Bronchial epithelial cell (primary cell): ENCODE results near the gene NRXN3. TPM values are rescaled to one million over a fixed set of nuclear protein-coding genes. Genes with fewer than 3 reads are reported as not detected.

Experiments
- DNase-seq: peaks from one replicate; pipeline ENCODE4 v3.0.0-alpha.2; 2010; ENCODE audit warnings: low read depth
- FAIRE-seq: peaks from 2 replicates; lab custom pipeline; 2011; peaks lifted over from hg19 to GRCh38; lab: Jason Lieb, UNC
- H3K27me3 ChIP-seq: 2 replicates; pipeline ENCODE4 v1.5.1; 2011; ENCODE audit warnings: low read length; ENCODE audit not compliant: control insufficient read depth, insufficient read depth
- H3K36me3 ChIP-seq: 2 replicates; pipeline ENCODE4 v1.5.1; 2011; ENCODE audit warnings: low read length; ENCODE audit not compliant: control insufficient read depth, insufficient read depth
- H3K4me3 ChIP-seq: 2 replicates; pipeline ENCODE4 v1.5.1; 2011; ENCODE audit warnings: mild to moderate bottlenecking, low read depth, low read length, control low read depth
- CTCF ChIP-seq: IDR thresholded peaks from 2 replicates; pipeline ENCODE4 v1.5.1; 2011; ENCODE audit warnings: mild to moderate bottlenecking, moderate library complexity, low read length, control low read depth, inconsistent platforms; ENCODE audit not compliant: insufficient read depth, severe bottlenecking
- total RNA-seq: library from RNA; depleted of rRNA; stranded (reverse); fragments of >200 nt; gene quantifications from 2 replicates; pipeline ENCODE4 v1.2.1, GENCODE V29; 2014

Gene NRXN3
- total RNA-seq, 1 donor from 2014 or later, result under 0.01 TPM

DNA sequence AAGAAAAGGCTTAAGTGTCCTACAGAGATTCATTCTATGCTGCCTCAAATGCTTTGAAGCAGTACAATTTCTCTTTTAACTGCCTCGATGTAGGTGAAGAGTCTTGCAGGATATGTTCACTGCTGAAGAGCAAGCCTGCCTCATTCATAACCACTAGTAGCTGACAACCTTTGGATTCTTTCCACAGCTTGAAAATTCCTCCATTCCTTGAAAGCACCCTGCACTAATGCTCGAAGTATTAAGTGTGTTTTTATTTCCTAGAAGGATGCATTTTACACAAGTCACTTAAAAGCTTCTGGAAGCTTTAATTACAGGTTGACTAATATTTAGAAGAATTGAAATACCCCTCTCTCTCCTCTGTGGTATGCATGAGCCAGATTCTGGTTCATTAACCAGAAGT, 1611.7 kb downstream of the NRXN3 start:
- no peaks in the 10 kb centered on the region for H3K27me3 ChIP-seq
- FAIRE-seq, result no peak
- no peak for TF ChIP-seq CTCF
- DNase-seq, result no peak
- no peaks in the 10 kb centered on the region for H3K36me3 ChIP-seq
- no peak overlapping the region for H3K4me3 ChIP-seq

DNA sequence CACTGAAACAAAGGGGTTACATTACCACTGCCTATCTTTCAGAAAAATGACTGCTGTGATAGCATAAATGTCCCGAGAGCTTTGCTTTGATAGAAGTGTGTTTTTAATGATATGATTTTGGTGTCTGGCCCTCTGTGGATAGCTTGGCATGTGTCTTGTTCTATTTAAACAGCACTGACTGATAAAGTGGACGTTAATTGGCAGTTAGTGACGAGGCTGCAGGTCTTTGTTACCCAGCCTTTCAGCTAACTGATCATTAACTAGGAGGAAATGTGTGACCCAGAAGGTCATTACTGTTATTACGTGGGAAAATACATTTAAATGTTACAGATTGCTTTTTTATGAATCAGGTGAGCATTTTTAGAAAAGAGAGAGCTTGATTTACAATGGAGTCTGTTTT, 1612.9 kb downstream of the NRXN3 start:
- DNase-seq, result no peak
- H3K27me3 ChIP-seq, result no peaks in the 10 kb centered on the region
- no peaks in the 10 kb centered on the region for H3K36me3 ChIP-seq
- no peak for FAIRE-seq
- H3K4me3 ChIP-seq, result no peak overlapping the region
- TF ChIP-seq CTCF, result no peak

DNA sequence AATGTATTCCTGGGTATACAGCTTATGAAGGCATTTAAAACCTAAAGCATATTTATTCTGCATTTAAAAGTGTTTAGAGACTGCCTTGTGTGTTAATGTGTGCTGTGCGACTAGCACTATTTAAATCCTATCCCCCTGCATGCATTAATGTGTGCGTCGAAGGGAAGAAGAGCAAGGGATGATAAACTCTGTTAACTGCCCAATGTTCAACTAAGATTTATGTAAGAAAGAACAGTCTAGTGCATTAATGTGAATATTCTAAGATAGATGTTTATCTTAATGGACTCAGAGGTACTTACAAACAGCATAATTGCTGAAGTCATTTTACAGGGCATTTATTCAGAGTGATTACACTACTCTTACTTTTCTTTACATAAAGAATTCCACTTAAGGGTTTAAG, 1616.3 kb downstream of the NRXN3 start:
- FAIRE-seq (no peak), DNase-seq (no peak)
- no peak for TF ChIP-seq CTCF
- Histone ChIP-seq H3K4me3 (no peak overlapping the region), H3K27me3 (no peaks in the 10 kb centered on the region), H3K36me3 (no peaks in the 10 kb centered on the region)

DNA sequence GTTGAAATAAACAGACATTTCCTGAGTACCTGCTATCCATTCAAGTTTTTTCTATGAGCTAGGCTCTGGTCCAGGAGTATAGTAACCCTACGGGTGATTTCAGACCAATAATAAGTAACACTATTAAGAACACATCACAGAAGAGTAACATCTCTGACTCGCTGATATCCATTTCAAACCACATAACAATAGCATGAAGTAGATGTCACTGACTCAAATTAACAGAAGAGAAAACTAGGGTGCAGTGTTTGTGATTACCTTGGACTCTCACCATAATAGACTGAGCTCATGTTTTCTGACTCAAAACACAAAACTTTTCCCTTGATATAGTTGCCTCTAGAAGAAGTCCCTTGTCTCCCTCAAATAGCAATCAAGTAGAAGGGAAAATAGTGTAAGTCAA, 1618.2 kb downstream of the NRXN3 start:
- DNase-seq (no peak), FAIRE-seq (no peak)
- Histone ChIP-seq H3K36me3 (no peaks in the 10 kb centered on the region), H3K4me3 (no peak overlapping the region), H3K27me3 (no peaks in the 10 kb centered on the region)
- no peak for TF ChIP-seq CTCF

GRCh38 chr14:79791055-79791732, 1621.0 kb downstream of the NRXN3 start:
- Histone ChIP-seq H3K27me3 (no peaks in the 10 kb centered on the region), H3K4me3 (no peak overlapping the region), H3K36me3 (no peaks in the 10 kb centered on the region)
- no peak for DNase-seq
- FAIRE-seq, result no peak
- no peak for TF ChIP-seq CTCF

GRCh38 chr14:79802093-79802492, 1631.9 kb downstream of the NRXN3 start:
- no peak for TF ChIP-seq CTCF

More at GRCh38 chr14:79802093-79802492, 1631.9 kb downstream of the NRXN3 start:
- DNase-seq (no peak), FAIRE-seq (no peak)
- no peak overlapping the region for H3K4me3 ChIP-seq
- H3K36me3 ChIP-seq, result no peaks in the 10 kb centered on the region
- H3K27me3 ChIP-seq, result no peaks in the 10 kb centered on the region
